Progenitor cell of endocrine pancreas (in vitro differentiated cells): ENCODE results near the gene KLF11. TPM values are rescaled to one million over a fixed set of nuclear protein-coding genes. Genes with fewer than 3 reads are reported as not detected.

ENCODE experiments used
- DNase-seq: peaks from one replicate; pipeline ENCODE4 v3.0.0; 2021; ENCODE audit warnings: low spot score; ENCODE audit not compliant: unreplicated experiment
- H3K27ac Mint-ChIP-seq: 2 replicates; pipeline ENCODE4 v1.8.0; 2021; ENCODE audit warnings: mild to moderate bottlenecking, moderate library complexity, mixed read lengths
- H3K27me3 Mint-ChIP-seq: 2 replicates; pipeline ENCODE4 v1.8.0; 2021; ENCODE audit warnings: mixed read lengths
- H3K36me3 Mint-ChIP-seq: 2 replicates; pipeline ENCODE4 v1.8.0; 2022; ENCODE audit warnings: mixed read lengths; ENCODE audit not compliant: insufficient read depth
- H3K4me1 Mint-ChIP-seq: 2 replicates; pipeline ENCODE4 v1.8.0; 2021; ENCODE audit warnings: low read depth, mixed read lengths
- H3K4me3 Mint-ChIP-seq: 2 replicates; pipeline ENCODE4 v1.8.0; 2021; ENCODE audit warnings: low read depth, mild to moderate bottlenecking, moderate library complexity, mixed read lengths
- H3K9me3 Mint-ChIP-seq: 2 replicates; pipeline ENCODE4 v1.8.0; 2021; ENCODE audit warnings: low read depth, mixed read lengths
- CTCF ChIP-seq: fragments of 200-600 bp; sonication (generic); IDR thresholded peaks from one replicate; pipeline ENCODE4 v1.5.0; 2021; ENCODE audit warnings: antibody characterized with exemption, mild to moderate bottlenecking; ENCODE audit not compliant: unreplicated experiment
- total RNA-seq: library from RNA; stranded (reverse); gene quantifications from 2 replicates; pipeline ENCODE4 v1.2.1, GENCODE V29; 2021

Gene KLF11
- total RNA-seq, 1 donor from 2014 or later, result 3.5 TPM

DNA sequence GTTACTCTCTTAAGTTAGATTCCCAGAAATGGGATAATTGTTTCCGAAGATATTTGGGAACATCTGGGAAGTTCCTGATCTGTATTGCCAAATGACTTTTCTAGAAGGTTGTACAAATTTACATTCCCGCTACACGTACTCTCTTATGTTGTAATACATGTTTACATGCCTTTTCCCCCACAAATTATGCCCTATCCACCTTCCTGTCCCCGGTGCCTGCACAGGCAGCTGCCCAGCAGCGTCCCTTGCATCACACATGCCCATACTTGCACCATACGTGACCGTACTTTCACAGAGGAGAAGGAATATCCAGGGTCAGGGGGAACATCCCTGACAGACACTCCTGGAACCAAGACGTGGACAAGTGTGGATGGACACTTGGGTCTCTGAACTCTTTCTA is 24.2 kb upstream of the KLF11 start:
- Mint-ChIP-seq H3K9me3 (no peaks in the 10 kb centered on the region), H3K36me3 (no peaks in the 10 kb centered on the region), H3K4me1 (peaks cover 4% of the 10 kb centered on the region), H3K27ac (no peak overlapping the region), H3K27me3 (peaks cover 17% of the 10 kb centered on the region), H3K4me3 (no peak overlapping the region)
- TF ChIP-seq CTCF, result no peak
- no peak for DNase-seq

DNA sequence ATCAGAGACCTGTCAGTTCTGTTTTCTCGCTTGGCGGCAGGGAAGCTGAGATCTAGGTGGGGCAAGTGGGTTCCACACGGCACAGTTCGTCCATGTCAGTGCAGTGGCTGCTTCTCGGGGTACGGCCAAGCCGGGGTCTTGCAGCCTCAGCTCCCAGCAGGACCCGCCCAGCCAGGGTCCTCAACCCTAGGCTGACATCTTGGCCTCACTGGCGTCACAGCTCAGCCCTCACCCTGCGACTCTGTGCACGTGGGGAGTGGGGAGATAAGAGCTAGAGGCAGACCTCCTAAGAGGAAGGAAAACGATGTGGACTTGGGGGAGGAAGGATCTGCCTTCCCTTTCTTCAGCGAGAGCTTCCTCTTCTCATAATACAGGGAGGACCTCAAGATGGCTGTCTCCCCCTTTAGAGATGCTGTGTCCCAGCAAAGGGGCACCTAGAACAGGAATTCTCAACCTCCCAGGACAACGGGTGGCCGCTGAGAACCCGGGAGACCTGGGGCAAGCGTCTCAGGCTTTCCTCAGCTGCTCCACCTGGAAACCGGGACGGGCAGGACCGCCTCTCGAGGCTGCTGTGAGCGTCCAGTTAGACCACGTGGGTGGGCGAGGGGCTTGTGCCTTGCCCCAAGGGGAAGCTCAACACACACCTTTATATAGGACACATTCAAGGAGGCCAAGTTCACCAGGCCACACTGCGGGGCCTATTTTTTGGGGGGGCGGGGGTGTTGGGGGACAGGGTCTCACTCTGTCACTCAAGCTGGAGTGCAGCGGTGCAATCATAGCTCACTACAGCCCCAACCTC is 23.5 kb upstream of the KLF11 start:
- no peaks in the 10 kb centered on the region for H3K36me3 Mint-ChIP-seq
- peaks cover 4% of the 10 kb centered on the region for H3K4me1 Mint-ChIP-seq
- DNase-seq, result no peak
- no peak overlapping the region for H3K4me3 Mint-ChIP-seq
- H3K27ac Mint-ChIP-seq, result no peak overlapping the region
- H3K9me3 Mint-ChIP-seq, result no peaks in the 10 kb centered on the region
- peaks cover 17% of the 10 kb centered on the region for H3K27me3 Mint-ChIP-seq
- TF ChIP-seq CTCF, result no peak

- Mint-ChIP-seq H3K4me1 (peaks cover 4% of the 10 kb centered on the region), H3K27ac (no peak overlapping the region), H3K27me3 (peaks cover 13% of the 10 kb centered on the region), H3K4me3 (no peak overlapping the region), H3K36me3 (no peaks in the 10 kb centered on the region), H3K9me3 (no peaks in the 10 kb centered on the region)
- no peak for DNase-seq
- no peak for TF ChIP-seq CTCF
These were observed 21.3 kb upstream of the KLF11 start for GRCh38 chr2:10022041-10022421.

- H3K4me3 Mint-ChIP-seq, result no peak overlapping the region
- H3K27me3 Mint-ChIP-seq, result peaks cover 11% of the 10 kb centered on the region
- H3K27ac Mint-ChIP-seq, result no peak overlapping the region
- TF ChIP-seq CTCF, result no peak
- peaks cover 4% of the 10 kb centered on the region for H3K4me1 Mint-ChIP-seq
- H3K36me3 Mint-ChIP-seq, result no peaks in the 10 kb centered on the region
- no peaks in the 10 kb centered on the region for H3K9me3 Mint-ChIP-seq
- DNase-seq, result no peak
These were observed 20.9 kb upstream of the KLF11 start for GRCh38 chr2:10022445-10022844.

GRCh38 chr2:10022966-10023662 is 20.2 kb upstream of the KLF11 start:
- H3K4me1 Mint-ChIP-seq, result peaks cover 4% of the 10 kb centered on the region
- peaks cover 9% of the 10 kb centered on the region for H3K27me3 Mint-ChIP-seq
- H3K36me3 Mint-ChIP-seq, result no peaks in the 10 kb centered on the region
- no peaks in the 10 kb centered on the region for H3K9me3 Mint-ChIP-seq
- no peak overlapping the region for H3K27ac Mint-ChIP-seq
- no peak for TF ChIP-seq CTCF
- no peak overlapping the region for H3K4me3 Mint-ChIP-seq
- no peak for DNase-seq
